Body of pancreas (tissue), 4 donors: ENCODE measurements around the gene SFN.
"Not testable (repeated sequence)": the region's sequence is repeated elsewhere in the genome, so short reads cannot be mapped to it uniquely, and the experiment has no call there.

Source experiments
- POLR2A ChIP-seq, 3 donors: fragments of 450-650 bp; IDR thresholded peaks; one replicate each; pipeline ENCODE4 v1.6.1; 2016; ENCODE audit warnings: antibody characterized with exemption in 3 of 3, mild to moderate bottlenecking in 2 of 3
- TF ChIP-seq, protein P1 (sequence below), 7 experiments: fragments of 450-650 bp in 4 of 7; fragments of 200-600 bp in 3 of 7; sonication (generic) in 3 of 7; IDR thresholded peaks; one replicate each; pipeline ENCODE4 v1.5.1; 2016 to 2019; ENCODE audit warnings: antibody characterized with exemption in 7 of 7

DNA sequence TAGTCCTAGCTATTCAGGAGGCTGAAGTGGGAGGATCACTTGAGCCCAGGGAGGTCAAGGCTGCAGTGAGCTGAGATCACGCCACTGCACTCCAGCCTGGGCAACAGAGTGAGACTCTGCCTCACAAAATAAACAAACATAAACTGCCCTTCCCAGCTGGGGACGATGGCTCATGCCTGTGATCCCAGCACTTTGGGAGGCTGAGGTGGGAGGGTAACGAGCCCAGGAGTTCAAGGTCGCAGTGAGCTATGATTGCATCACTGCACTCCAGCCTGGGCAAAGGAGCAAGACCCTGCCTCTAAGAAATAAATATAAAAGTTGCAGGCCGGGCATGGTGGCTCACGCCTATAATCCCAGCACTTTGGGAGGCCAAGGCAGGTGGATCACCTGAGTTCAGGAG lies 18.7 kb downstream of the SFN start:
- not testable (repeated sequence) for TF ChIP-seq POLR2A (IDR thresholded peaks at IDR 0.05)
- TF ChIP-seq, protein P1, sequence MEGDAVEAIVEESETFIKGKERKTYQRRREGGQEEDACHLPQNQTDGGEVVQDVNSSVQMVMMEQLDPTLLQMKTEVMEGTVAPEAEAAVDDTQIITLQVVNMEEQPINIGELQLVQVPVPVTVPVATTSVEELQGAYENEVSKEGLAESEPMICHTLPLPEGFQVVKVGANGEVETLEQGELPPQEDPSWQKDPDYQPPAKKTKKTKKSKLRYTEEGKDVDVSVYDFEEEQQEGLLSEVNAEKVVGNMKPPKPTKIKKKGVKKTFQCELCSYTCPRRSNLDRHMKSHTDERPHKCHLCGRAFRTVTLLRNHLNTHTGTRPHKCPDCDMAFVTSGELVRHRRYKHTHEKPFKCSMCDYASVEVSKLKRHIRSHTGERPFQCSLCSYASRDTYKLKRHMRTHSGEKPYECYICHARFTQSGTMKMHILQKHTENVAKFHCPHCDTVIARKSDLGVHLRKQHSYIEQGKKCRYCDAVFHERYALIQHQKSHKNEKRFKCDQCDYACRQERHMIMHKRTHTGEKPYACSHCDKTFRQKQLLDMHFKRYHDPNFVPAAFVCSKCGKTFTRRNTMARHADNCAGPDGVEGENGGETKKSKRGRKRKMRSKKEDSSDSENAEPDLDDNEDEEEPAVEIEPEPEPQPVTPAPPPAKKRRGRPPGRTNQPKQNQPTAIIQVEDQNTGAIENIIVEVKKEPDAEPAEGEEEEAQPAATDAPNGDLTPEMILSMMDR (IDR thresholded peaks at IDR 0.05) = not testable (repeated sequence)
